Natural killer cell (primary cell): ENCODE results near the gene NAT9. TPM values are rescaled to one million over a fixed set of nuclear protein-coding genes. Genes with fewer than 3 reads are reported as not detected.

Experiments
- ATAC-seq, 3 donors: fragments of 150-1000 bp in 2 of 3; fragments of 200-7000 bp in 1 of 3; cut with Tn5 transposase; 1 replicate in 1 of 3; 2 replicates in 2 of 3; pipeline ENCODE4 v1.10.0; 2021; ENCODE audit warnings: mild to moderate bottlenecking in 2 of 3, moderate library complexity in 2 of 3
- DNase-seq, 2 donors: peaks; one replicate each; pipeline versions ENCODE4 v3.0.0 to v3.0.0-alpha.2; 2013 to 2021; ENCODE audit warnings: mixed read lengths in 1 of 2
- H3K27ac ChIP-seq: one replicate; pipeline ENCODE4 v1.5.1; 2013; ENCODE audit warnings: mild to moderate bottlenecking, low read length
- H3K27me3 ChIP-seq: one replicate; pipeline ENCODE4 v1.6.1; 2013; ENCODE audit warnings: low read length; ENCODE audit not compliant: control insufficient read depth, insufficient read depth
- H3K36me3 ChIP-seq: one replicate; pipeline ENCODE4 v1.6.1; 2013; ENCODE audit warnings: low read length; ENCODE audit not compliant: control insufficient read depth, insufficient read depth
- H3K4me1 ChIP-seq: one replicate; pipeline ENCODE4 v1.6.1; 2013; ENCODE audit warnings: low read length; ENCODE audit not compliant: control insufficient read depth, insufficient read depth
- H3K4me3 ChIP-seq: one replicate; pipeline ENCODE4 v1.5.1; 2013; ENCODE audit warnings: low read length
- H3K9me3 ChIP-seq: one replicate; pipeline ENCODE4 v1.6.1; 2013; ENCODE audit warnings: low read length; ENCODE audit not compliant: control insufficient read depth, insufficient read depth
- H3K27ac Mint-ChIP-seq, 2 donors: one replicate each; pipeline ENCODE4 v1.8.0; 2022; ENCODE audit warnings: mild to moderate bottlenecking in 2 of 2, mixed read lengths in 2 of 2, moderate library complexity in 1 of 2
- H3K27me3 Mint-ChIP-seq, 2 donors: one replicate each; pipeline ENCODE4 v1.8.0; 2022; ENCODE audit warnings: low read depth in 2 of 2, mixed read lengths in 2 of 2
- H3K36me3 Mint-ChIP-seq: one replicate; pipeline ENCODE4 v1.8.0; 2022; ENCODE audit warnings: mixed read lengths
- H3K4me1 Mint-ChIP-seq, 2 donors: one replicate each; pipeline ENCODE4 v1.8.0; 2022; ENCODE audit warnings: mixed read lengths in 2 of 2
- H3K4me3 Mint-ChIP-seq: one replicate; pipeline ENCODE4 v1.8.0; 2022; ENCODE audit warnings: mild to moderate bottlenecking, moderate library complexity, mixed read lengths
- H3K9me3 Mint-ChIP-seq, 2 donors: one replicate each; pipeline ENCODE4 v1.8.0; 2022; ENCODE audit warnings: mixed read lengths in 2 of 2
- WGBS: methylation state at CpG from one replicate; pipeline ENCODE4 v1.1.7; 2013; ENCODE audit warnings: missing lambda C conversion rate; ENCODE audit not compliant: insufficient coverage; 5-methylcytosine and 5-hydroxymethylcytosine counted together
- intact Hi-C: fragments of 100-400 bp; cut with micrococcal nuclease; formaldehyde crosslinking; loops from one replicate; pipeline ENCODE4 v1.14.2; 2022
- total RNA-seq, 4 donors: library from RNA; stranded (reverse); fragments of 120-200 nt in 1 of 4; gene quantifications; one replicate each; pipeline versions ENCODE4 v1.2.3 to v1.2.4, GENCODE V29; 2013 to 2022
- TF ChIP-seq, protein P1 (sequence below): fragments of 200-600 bp; IDR thresholded peaks from one replicate; pipeline ENCODE4 v1.8.0; 2022; ENCODE audit warnings: antibody characterized with exemption

NAT9 gene
- total RNA-seq, 3 donors from 2014 or later (not counting 1 experiment from before 2014, with no cell fraction given), result 20.0 to 27.2 (median 24.8) TPM

DNA sequence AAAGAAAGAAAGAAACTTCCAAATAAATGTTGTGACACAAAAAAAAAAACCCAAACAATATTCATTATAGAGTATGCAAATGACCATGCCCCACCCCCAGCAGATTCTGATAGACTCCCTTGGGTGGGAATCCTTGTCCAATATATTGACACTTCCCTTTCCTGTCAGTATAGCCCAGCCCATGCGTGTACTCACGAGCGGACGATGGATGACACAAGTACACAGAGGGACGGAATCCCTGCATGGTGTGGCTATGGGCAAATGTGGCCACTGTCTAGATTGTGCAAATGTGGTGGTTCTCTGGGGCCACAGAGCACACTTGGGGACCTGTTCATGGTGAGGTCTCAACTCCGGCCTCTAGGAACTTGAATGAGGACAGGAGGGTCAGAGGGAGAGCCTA lies 36.0 kb downstream of the NAT9 start:
- Mint-ChIP-seq H3K36me3 (no peaks in the 10 kb centered on the region), H3K27me3 (no peaks in the 10 kb centered on the region), H3K4me3 (peak overlapping the region; percentile 92), H3K9me3 (no peaks in the 10 kb centered on the region), H3K4me1 (peaks cover 65 to 76% of the 10 kb centered on the region in 2 donors), H3K27ac (peak overlapping the region; percentile 90 to 93)
- Histone ChIP-seq H3K4me3 (no peak overlapping the region), H3K27me3 (no peaks in the 10 kb centered on the region), H3K4me1 (peaks cover 98% of the 10 kb centered on the region), H3K27ac (no peak overlapping the region), H3K9me3 (no peaks in the 10 kb centered on the region), H3K36me3 (peaks cover 16% of the 10 kb centered on the region)
- intact Hi-C loops, result no loop called here
- TF ChIP-seq, protein P1, sequence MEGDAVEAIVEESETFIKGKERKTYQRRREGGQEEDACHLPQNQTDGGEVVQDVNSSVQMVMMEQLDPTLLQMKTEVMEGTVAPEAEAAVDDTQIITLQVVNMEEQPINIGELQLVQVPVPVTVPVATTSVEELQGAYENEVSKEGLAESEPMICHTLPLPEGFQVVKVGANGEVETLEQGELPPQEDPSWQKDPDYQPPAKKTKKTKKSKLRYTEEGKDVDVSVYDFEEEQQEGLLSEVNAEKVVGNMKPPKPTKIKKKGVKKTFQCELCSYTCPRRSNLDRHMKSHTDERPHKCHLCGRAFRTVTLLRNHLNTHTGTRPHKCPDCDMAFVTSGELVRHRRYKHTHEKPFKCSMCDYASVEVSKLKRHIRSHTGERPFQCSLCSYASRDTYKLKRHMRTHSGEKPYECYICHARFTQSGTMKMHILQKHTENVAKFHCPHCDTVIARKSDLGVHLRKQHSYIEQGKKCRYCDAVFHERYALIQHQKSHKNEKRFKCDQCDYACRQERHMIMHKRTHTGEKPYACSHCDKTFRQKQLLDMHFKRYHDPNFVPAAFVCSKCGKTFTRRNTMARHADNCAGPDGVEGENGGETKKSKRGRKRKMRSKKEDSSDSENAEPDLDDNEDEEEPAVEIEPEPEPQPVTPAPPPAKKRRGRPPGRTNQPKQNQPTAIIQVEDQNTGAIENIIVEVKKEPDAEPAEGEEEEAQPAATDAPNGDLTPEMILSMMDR, result no peak
- WGBS, result 63% methylated on average over 6 of the region's 6 CpGs
- DNase-seq (no peak), ATAC-seq (no peak)

DNA sequence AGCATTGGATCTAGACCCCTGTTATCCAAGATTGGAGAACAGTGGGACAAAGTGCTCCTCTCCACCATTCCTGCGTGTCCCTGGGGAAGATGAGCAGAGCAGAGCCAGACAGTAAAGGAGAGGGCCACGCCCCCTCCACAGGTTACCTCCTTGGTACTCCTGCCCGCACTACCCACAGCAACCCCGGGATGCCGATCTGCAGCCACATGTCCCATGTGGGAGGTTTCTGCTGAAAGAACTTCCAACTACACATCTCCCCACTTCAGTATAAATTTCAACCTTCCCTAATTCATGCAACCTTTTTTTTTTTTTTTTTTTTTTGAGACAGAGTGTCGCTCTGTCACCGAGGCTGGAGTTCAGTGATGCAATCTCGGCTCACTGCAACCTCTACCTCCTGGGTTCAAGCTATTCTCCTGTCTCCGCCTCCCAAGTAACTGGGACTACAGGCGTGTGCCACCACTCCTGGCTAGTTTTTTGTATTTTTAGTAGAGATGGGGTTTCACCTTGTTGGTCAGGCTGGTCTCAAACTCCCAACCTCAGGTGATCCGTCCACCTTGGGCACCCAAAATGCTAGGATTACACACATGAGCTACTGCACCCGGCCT lies 36.8 kb downstream of the NAT9 start:
- no peaks in the 10 kb centered on the region for H3K9me3 ChIP-seq
- peak overlapping the region; percentile 0 for H3K4me3 ChIP-seq
- ATAC-seq, result no peak
- DNase-seq, result peak in 1 of 2 donors; percentile 57
- H3K27ac ChIP-seq, result peak overlapping the region; percentile 66
- Mint-ChIP-seq H3K9me3 (no peaks in the 10 kb centered on the region), H3K27me3 (peaks cover 0 to 4% of the 10 kb centered on the region in 2 donors), H3K27ac (peak overlapping the region; percentile 90 to 93), H3K4me1 (peaks cover 58 to 70% of the 10 kb centered on the region in 2 donors), H3K36me3 (no peaks in the 10 kb centered on the region), H3K4me3 (peak overlapping the region; percentile 92)
- TF ChIP-seq, protein P1, result no peak
- peaks cover 94% of the 10 kb centered on the region for H3K4me1 ChIP-seq
- peaks cover 16% of the 10 kb centered on the region for H3K36me3 ChIP-seq
- 46% methylated on average over 10 of the region's 12 CpGs for WGBS
- no peaks in the 10 kb centered on the region for H3K27me3 ChIP-seq
- intact Hi-C loops, result loop anchor here (5.0 kb wide), 1 partner anchor 267 kb away; no protein-coding TSS in a partner anchor

DNA sequence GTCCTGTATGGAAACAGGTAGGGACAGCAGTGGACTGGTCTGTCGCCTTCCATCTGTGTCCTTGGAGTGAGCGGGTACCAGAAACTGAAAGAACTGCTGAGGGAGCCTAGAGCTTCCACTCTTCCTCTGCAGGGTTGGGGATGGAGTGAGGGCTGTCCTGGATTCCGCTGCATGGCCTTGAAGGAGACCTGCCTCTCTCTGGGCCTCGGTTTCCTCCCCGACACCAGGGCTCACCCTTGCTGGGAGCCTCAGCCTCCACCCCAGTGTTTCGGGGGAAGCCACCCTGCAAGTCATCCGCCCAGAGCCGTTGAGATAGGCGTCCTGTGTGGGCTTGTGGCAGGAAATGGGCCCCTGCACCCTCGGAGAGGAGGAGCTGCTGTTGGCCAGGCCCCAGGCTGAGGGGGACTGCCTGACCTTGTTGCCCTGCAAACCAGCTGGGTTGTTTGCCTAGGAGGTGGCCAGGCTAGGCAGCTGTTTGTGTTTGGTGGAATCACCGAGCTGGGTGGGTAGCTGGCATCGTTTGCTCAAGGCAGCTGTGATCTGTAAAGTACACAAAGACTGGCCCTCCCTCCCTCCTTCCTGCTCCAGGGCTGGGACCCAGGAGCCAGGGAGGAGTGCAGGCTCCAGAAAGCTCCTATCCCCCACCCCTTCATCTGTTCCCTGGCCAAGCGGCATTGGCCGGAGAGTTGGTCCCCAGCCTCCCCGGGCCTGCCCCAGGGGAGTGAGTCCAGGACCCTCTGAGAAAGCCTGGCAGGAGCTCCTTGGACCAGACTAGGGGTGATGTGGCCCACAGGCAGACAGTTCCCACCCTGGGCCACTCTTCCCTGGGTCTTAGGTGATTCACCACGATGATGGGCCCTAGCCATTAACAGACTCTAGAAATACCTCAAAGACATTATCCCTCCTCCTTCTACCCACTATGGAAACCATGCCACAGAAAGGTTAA lies 37.8 kb downstream of the NAT9 start:
- ATAC-seq (peak; percentile 75 to 89 (median 86)), DNase-seq (peak; percentile 76 to 87)
- Histone ChIP-seq H3K27me3 (no peaks in the 10 kb centered on the region), H3K4me1 (peaks cover 94% of the 10 kb centered on the region), H3K27ac (peak overlapping the region; percentile 66), H3K4me3 (peak overlapping the region; percentile 90), H3K9me3 (peaks cover 5% of the 10 kb centered on the region), H3K36me3 (peaks cover 7% of the 10 kb centered on the region)
- TF ChIP-seq, protein P1, result no peak
- Mint-ChIP-seq H3K27me3 (peaks cover 0 to 4% of the 10 kb centered on the region in 2 donors), H3K27ac (peak overlapping the region; percentile 90 to 93), H3K4me3 (peak overlapping the region; percentile 92), H3K36me3 (no peaks in the 10 kb centered on the region), H3K4me1 (peaks cover 48 to 60% of the 10 kb centered on the region in 2 donors), H3K9me3 (no peaks in the 10 kb centered on the region)
- intact Hi-C loops, result loop anchor here (5.0 kb wide), 1 partner anchor 266 kb away; no protein-coding TSS in a partner anchor
- 3% methylated on average over 16 of the region's 16 CpGs for WGBS
